Measurements from ENCODE around the gene SLC12A6.

DNA sequence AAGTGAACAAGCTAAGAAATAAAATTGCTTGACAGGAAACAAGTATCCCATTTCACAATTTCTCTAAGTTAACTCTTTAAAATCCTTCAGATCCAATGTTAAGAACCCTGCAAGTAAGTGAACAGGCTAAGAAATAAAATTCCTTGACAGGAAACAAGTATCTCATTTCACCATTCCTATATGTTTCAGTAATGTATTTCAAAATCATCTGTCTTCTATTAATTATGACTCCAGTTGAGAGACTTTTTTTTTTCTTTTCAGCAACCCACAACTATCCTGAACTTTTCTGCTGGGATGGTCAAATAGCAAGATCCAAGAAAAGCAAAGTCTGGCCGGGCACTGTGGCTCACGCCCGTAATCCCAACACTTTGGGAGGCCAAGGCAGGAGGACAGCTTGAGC lies 2.4 kb upstream of the SLC12A6 start:
- TF ChIP-seq POLR2AphosphoS5 (IDR thresholded peaks at IDR 0.05; ENCODE audit: borderline replicate concordance, low read depth, low read length) (no peak), EZH2 (IDR thresholded peaks at IDR 0.05) (no peak)

All from SK-N-MC (cell line).